Suprapubic skin (tissue), 4 donors: ENCODE results near the gene LRIT1. TPM values are rescaled to one million over a fixed set of nuclear protein-coding genes. Genes with fewer than 3 reads are reported as not detected.

Experiments
- DNase-seq, 2 donors: peaks; one replicate each; pipeline ENCODE4 v3.0.0-alpha.2; 2019; ENCODE audit warnings: low spot score in 2 of 2
- H3K27ac ChIP-seq: fragments of 200-600 bp; sonication (generic); one replicate; pipeline ENCODE4 v1.5.1; 2019
- H3K27me3 ChIP-seq: fragments of 200-600 bp; sonication (generic); one replicate; pipeline ENCODE4 v1.5.1; 2019
- H3K36me3 ChIP-seq: fragments of 200-600 bp; sonication (generic); one replicate; pipeline ENCODE4 v1.5.1; 2019
- H3K4me1 ChIP-seq: fragments of 200-600 bp; sonication (generic); one replicate; pipeline ENCODE4 v1.5.1; 2019
- H3K4me3 ChIP-seq: fragments of 200-600 bp; sonication (generic); one replicate; pipeline ENCODE4 v1.5.1; 2019; ENCODE audit warnings: mild to moderate bottlenecking
- H3K9me3 ChIP-seq: fragments of 200-600 bp; sonication (generic); one replicate; pipeline ENCODE4 v1.5.1; 2019
- EP300 ChIP-seq: sonication (generic); formaldehyde crosslinking; IDR thresholded peaks from one replicate; pipeline ENCODE4 v1.6.1; 2017; ENCODE audit warnings: antibody characterized with exemption
- POLR2A ChIP-seq, 2 donors: fragments of 450-650 bp; IDR thresholded peaks; one replicate each; pipeline ENCODE4 v1.6.1; 2017; ENCODE audit warnings: antibody characterized with exemption in 2 of 2, mild to moderate bottlenecking in 2 of 2, moderate library complexity in 2 of 2
- POLR2AphosphoS5 ChIP-seq, 3 donors: sonication (generic); formaldehyde crosslinking; IDR thresholded peaks; one replicate each; pipeline ENCODE4 v1.6.1; 2017; ENCODE audit warnings: antibody characterized with exemption in 3 of 3
- WGBS: methylation state at CpG from one replicate; pipeline ENCODE4 v1.1.5; 2018; 5-methylcytosine and 5-hydroxymethylcytosine counted together
- total RNA-seq, 4 donors: library from RNA; depleted of rRNA; stranded (reverse); fragments of >200 nt; gene quantifications; one replicate each; pipeline ENCODE4 v1.1.0, GENCODE V29; 2016
- TF ChIP-seq, protein P1 (sequence below), 2 donors: fragments of 200-600 bp in 1 of 2; fragments of 450-650 bp in 1 of 2; sonication (generic) in 1 of 2; IDR thresholded peaks; one replicate each; pipeline ENCODE4 v1.5.1; 2016 to 2019; ENCODE audit warnings: antibody characterized with exemption in 2 of 2, mild to moderate bottlenecking in 1 of 2, moderate library complexity in 1 of 2

The LRIT1 gene
- total RNA-seq, 4 donors from 2014 or later, result not detected

DNA sequence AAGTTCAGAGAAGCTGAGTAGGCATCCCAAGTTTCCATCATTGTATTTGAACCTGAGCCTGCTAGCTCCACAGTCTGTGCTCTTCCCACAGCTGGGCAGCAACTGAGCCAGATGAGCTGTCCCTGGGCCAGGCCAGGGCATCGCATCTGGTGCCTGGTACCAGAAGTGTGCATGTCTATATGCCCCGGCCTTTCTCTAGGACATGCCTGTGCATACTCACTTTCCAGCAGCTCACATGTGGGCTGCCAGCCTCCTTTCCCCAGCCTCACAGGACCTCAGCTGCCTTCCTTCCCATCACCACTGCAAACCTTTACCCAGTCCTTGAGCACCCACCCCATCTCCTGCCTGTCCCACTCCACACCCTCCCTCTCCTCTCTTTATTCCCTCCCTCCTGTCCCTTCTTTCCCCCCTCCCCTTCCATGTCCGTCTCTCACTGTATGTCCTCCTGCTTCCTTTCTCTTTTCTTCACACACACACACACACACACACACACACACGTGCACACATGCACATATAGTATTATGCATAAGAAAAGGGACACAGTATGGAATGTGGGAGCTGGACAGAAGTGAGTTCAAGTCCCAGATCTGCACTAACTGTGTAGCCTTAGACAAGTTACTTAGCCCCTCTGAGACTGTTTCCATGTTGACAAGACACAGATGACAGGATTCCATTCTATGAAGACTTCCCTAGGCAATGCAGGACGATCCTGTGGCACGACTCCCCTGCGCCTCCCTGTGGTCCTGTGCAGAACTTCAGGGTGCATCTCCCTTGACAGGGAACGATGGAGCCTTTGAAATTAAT, 36.1 kb downstream of the LRIT1 start:
- DNase-seq, result peak; percentile 9 to 79
- no peak overlapping the region for H3K4me3 ChIP-seq
- H3K36me3 ChIP-seq, result no peaks in the 10 kb centered on the region
- peaks cover 5% of the 10 kb centered on the region for H3K27me3 ChIP-seq
- no peak overlapping the region for H3K27ac ChIP-seq
- TF ChIP-seq POLR2A (IDR thresholded peaks at IDR 0.05) (no peak), POLR2AphosphoS5 (IDR thresholded peaks at IDR 0.05) (no peak), EP300 (no peak)
- TF ChIP-seq, protein P1, sequence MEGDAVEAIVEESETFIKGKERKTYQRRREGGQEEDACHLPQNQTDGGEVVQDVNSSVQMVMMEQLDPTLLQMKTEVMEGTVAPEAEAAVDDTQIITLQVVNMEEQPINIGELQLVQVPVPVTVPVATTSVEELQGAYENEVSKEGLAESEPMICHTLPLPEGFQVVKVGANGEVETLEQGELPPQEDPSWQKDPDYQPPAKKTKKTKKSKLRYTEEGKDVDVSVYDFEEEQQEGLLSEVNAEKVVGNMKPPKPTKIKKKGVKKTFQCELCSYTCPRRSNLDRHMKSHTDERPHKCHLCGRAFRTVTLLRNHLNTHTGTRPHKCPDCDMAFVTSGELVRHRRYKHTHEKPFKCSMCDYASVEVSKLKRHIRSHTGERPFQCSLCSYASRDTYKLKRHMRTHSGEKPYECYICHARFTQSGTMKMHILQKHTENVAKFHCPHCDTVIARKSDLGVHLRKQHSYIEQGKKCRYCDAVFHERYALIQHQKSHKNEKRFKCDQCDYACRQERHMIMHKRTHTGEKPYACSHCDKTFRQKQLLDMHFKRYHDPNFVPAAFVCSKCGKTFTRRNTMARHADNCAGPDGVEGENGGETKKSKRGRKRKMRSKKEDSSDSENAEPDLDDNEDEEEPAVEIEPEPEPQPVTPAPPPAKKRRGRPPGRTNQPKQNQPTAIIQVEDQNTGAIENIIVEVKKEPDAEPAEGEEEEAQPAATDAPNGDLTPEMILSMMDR (IDR thresholded peaks at IDR 0.05), result peak; percentile 58 to 80
- no peaks in the 10 kb centered on the region for H3K9me3 ChIP-seq
- 33% methylated on average over 8 of the region's 8 CpGs for WGBS
- no peaks in the 10 kb centered on the region for H3K4me1 ChIP-seq

DNA sequence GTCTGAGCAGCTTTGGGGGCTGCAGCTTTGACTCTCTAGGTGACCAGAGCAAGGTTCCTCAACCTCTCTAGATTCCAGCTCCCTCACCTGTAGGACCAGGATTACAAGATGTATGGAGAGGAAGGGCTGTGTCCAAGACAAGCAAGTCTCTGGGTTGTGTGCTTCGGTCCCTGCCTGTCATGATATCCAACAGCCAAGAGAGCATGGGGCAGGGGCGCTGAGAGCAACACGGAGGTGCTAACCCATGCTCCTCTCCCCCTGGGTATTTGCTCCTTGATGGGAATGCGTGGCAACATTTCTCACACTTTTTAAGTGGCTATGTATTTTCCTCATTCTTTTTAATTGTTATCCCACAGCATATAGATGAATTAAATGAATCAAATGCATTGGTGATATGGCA, 36.7 kb downstream of the LRIT1 start:
- DNase-seq, result peak in 1 of 2 donors; percentile 24
- no peak for TF ChIP-seq EP300
- TF ChIP-seq POLR2AphosphoS5 (IDR thresholded peaks at IDR 0.05), result no peak
- Histone ChIP-seq H3K4me1 (no peaks in the 10 kb centered on the region), H3K4me3 (no peak overlapping the region), H3K27me3 (peaks cover 5% of the 10 kb centered on the region), H3K27ac (no peak overlapping the region), H3K36me3 (no peaks in the 10 kb centered on the region), H3K9me3 (no peaks in the 10 kb centered on the region)
- 77% methylated on average over 4 of the region's 4 CpGs for WGBS

DNA sequence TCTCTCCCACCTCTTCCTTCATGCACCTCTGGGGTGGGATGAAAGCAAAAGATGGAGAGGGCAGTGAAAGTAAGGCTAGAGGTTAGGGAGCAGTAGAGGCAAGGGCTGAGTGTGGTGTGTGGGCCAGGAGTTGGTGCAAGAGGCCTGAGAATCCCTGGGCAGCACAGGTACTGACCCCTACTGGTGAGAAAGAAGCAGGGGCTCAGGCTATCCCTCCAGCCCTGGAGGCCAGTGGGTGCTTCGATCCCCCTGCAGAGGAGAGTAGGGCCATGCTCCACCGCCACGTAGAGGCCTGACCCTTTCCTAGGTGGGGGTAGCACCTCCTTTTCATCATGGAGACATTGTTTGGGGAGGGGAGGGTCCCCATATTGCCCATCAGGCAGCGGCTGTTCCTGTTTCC, 37.2 kb downstream of the LRIT1 start:
- no peak for TF ChIP-seq POLR2AphosphoS5 (IDR thresholded peaks at IDR 0.05)
- TF ChIP-seq, protein P1 (IDR thresholded peaks at IDR 0.05), result peak in 1 of 2 donors; percentile 13
- TF ChIP-seq POLR2A (IDR thresholded peaks at IDR 0.05), result no peak
- 89% methylated on average over 4 of the region's 4 CpGs for WGBS
- Histone ChIP-seq H3K27ac (no peak overlapping the region), H3K4me1 (peaks cover under 1% of the 10 kb centered on the region), H3K27me3 (peaks cover 5% of the 10 kb centered on the region), H3K9me3 (no peaks in the 10 kb centered on the region), H3K36me3 (no peaks in the 10 kb centered on the region), H3K4me3 (no peak overlapping the region)
- no peak for DNase-seq

DNA sequence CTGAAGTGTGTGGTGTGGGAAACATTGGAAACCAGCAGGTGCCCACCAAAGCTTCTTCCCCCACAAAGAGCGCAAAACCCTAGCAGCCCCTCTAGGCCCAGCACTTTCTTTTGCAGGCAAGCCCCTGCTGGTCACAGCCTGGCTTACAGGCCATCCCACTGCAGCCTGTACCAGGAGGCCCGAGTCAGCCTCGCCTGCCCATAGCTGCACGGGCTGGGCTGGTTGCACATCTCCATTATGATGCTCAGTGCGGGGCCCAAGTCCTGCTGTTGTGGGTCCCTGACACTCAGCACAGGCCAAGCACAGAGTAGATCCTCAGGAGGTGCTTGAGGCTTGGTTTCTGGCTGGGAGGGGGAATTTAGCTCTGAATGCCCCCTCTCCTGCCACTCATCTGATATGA, 39.0 kb downstream of the LRIT1 start:
- peaks cover 11% of the 10 kb centered on the region for H3K4me1 ChIP-seq
- peaks cover 5% of the 10 kb centered on the region for H3K27me3 ChIP-seq
- WGBS, result 100% methylated on average over 1 of the region's 5 CpGs
- no peak overlapping the region for H3K27ac ChIP-seq
- no peak overlapping the region for H3K4me3 ChIP-seq
- H3K36me3 ChIP-seq, result no peaks in the 10 kb centered on the region
- H3K9me3 ChIP-seq, result no peaks in the 10 kb centered on the region
- TF ChIP-seq, protein P1 (IDR thresholded peaks at IDR 0.05), result no peak
- no peak for TF ChIP-seq EP300
- no peak for TF ChIP-seq POLR2AphosphoS5 (IDR thresholded peaks at IDR 0.05)
- no peak for TF ChIP-seq POLR2A (IDR thresholded peaks at IDR 0.05)
- DNase-seq, result peak in 1 of 2 donors; percentile 48

GRCh38 chr10:84201682-84202081, 39.7 kb downstream of the LRIT1 start:
- H3K9me3 ChIP-seq, result no peaks in the 10 kb centered on the region
- TF ChIP-seq EP300, result no peak
- no peak for TF ChIP-seq POLR2AphosphoS5 (IDR thresholded peaks at IDR 0.05)
- TF ChIP-seq, protein P1 (IDR thresholded peaks at IDR 0.05), result no peak
- no peak for TF ChIP-seq POLR2A (IDR thresholded peaks at IDR 0.05)
- H3K36me3 ChIP-seq, result no peaks in the 10 kb centered on the region
- WGBS, result 89% methylated on average over 10 of the region's 11 CpGs
- DNase-seq, result peak in 1 of 2 donors; percentile 44
- no peak overlapping the region for H3K27ac ChIP-seq
- H3K4me1 ChIP-seq, result peaks cover 17% of the 10 kb centered on the region
- peaks cover 5% of the 10 kb centered on the region for H3K27me3 ChIP-seq
- no peak overlapping the region for H3K4me3 ChIP-seq
